Left lung (tissue), 10 donors: ENCODE measurements around the gene HNRNPM. TPM values are rescaled to one million over a fixed set of nuclear protein-coding genes. Genes with fewer than 3 reads are reported as not detected.

ENCODE experiments used
- ATAC-seq: fragments of 200-7000 bp; cut with Tn5 transposase; one replicate; pipeline ENCODE4 v1.9.1; 2020; ENCODE audit warnings: moderate library complexity
- DNase-seq, 4 donors: peaks; one replicate each; pipeline ENCODE4 v3.0.0-alpha.2; 2013 to 2020
- H3K27ac ChIP-seq, 2 donors: fragments of 200-600 bp; sonication (generic) in 1 of 2; one replicate each; pipeline versions ENCODE4 v1.5.0 to v1.8.0; 2020 to 2021
- H3K27me3 ChIP-seq, 2 donors: fragments of 200-600 bp; sonication (generic) in 1 of 2; one replicate each; pipeline versions ENCODE4 v1.5.0 to v1.8.0; 2020 to 2021
- H3K36me3 ChIP-seq, 2 donors: fragments of 200-600 bp; sonication (generic) in 1 of 2; one replicate each; pipeline versions ENCODE4 v1.5.0 to v1.8.0; 2020 to 2021
- H3K4me1 ChIP-seq, 2 donors: fragments of 200-600 bp; one replicate each; pipeline ENCODE4 v1.8.0; 2021
- H3K4me3 ChIP-seq, 2 donors: fragments of 200-600 bp; sonication (generic) in 1 of 2; one replicate each; pipeline versions ENCODE4 v1.5.0 to v1.8.0; 2020 to 2021; ENCODE audit warnings: mild to moderate bottlenecking in 1 of 2
- H3K9me3 ChIP-seq, 2 donors: fragments of 200-600 bp; sonication (generic) in 1 of 2; one replicate each; pipeline versions ENCODE4 v1.5.0 to v1.8.0; 2020 to 2021
- CTCF ChIP-seq, 2 donors: fragments of 200-600 bp; sonication (generic) in 1 of 2; IDR thresholded peaks; one replicate each; pipeline versions ENCODE4 v1.5.0 to v1.8.0; 2021; ENCODE audit warnings: antibody characterized with exemption in 2 of 2
- intact Hi-C, 2 donors: fragments of 100-400 bp; cut with DNase I; formaldehyde crosslinking; loops; one replicate each; pipeline versions ENCODE4 v1.11.2 to v1.14.2; 2022
- polyA plus RNA-seq, 6 donors: library from polyadenylated mRNA; unstranded; fragments of 120-200 nt; gene quantifications; one replicate each; pipeline ENCODE4 v1.2.1, GENCODE V29; 2013; ENCODE audit not compliant: insufficient read length in 6 of 6
- total RNA-seq, 2 donors: library from RNA; stranded (reverse); fragmentation: NEBNext Ultra II Directional; extraction: Animal tissue kit (Norgen Biotek cat#: 25700); gene quantifications; one replicate each; pipeline ENCODE4 v1.2.1, GENCODE V29; 2021
- donor health status: DM: no; HTN: yes; CAD: no.
- donor health status: DM: no; HTN: no; CAD: no.

Gene HNRNPM
- total and polyA plus RNA-seq, 8 donors, result 121 to 382 (median 335) TPM

- Histone ChIP-seq H3K27me3 (no peaks in the 10 kb centered on the region), H3K4me3 (no peak overlapping the region), H3K9me3 (no peaks in the 10 kb centered on the region), H3K4me1 (peaks cover 4 to 81% of the 10 kb centered on the region in 2 donors), H3K27ac (peak overlapping the region in 1 of 2 donors; percentile 53), H3K36me3 (peaks cover 2 to 91% of the 10 kb centered on the region in 2 donors)
- intact Hi-C loops, result no loop called here
- TF ChIP-seq CTCF (IDR thresholded peaks at IDR 0.05), result no peak
- DNase-seq (peak in 1 of 4 donors; percentile 44), ATAC-seq (no peak)
These were observed 36.8 kb downstream of the HNRNPM start for GRCh38 chr19:8481616-8482015.

- H3K9me3 ChIP-seq, result no peaks in the 10 kb centered on the region
- H3K4me1 ChIP-seq, result peaks cover 4 to 81% of the 10 kb centered on the region in 2 donors
- ATAC-seq (no peak), DNase-seq (peak in 1 of 4 donors; percentile 31)
- no peak for TF ChIP-seq CTCF (IDR thresholded peaks at IDR 0.05)
- intact Hi-C loops, result no loop called here
- no peaks in the 10 kb centered on the region for H3K27me3 ChIP-seq
- peaks cover 2 to 91% of the 10 kb centered on the region in 2 donors for H3K36me3 ChIP-seq
- H3K27ac ChIP-seq, result peak overlapping the region in 1 of 2 donors; percentile 23
- no peak overlapping the region for H3K4me3 ChIP-seq
These were observed 37.9 kb downstream of the HNRNPM start for GRCh38 chr19:8482696-8483095.

- intact Hi-C loops, result no loop called here
- Histone ChIP-seq H3K4me3 (no peak overlapping the region), H3K27me3 (no peaks in the 10 kb centered on the region), H3K27ac (peak overlapping the region in 1 of 2 donors; percentile 23), H3K4me1 (peaks cover 4 to 81% of the 10 kb centered on the region in 2 donors), H3K9me3 (no peaks in the 10 kb centered on the region), H3K36me3 (peaks cover 2 to 91% of the 10 kb centered on the region in 2 donors)
- TF ChIP-seq CTCF (IDR thresholded peaks at IDR 0.05), result no peak
- ATAC-seq (no peak), DNase-seq (no peak)
These were observed 38.4 kb downstream of the HNRNPM start for GRCh38 chr19:8483165-8483564.

- ATAC-seq (peak; percentile 25), DNase-seq (peak in 2 of 4 donors; percentile 81 to 85)
- Histone ChIP-seq H3K4me3 (no peak overlapping the region), H3K27me3 (no peaks in the 10 kb centered on the region), H3K4me1 (peaks cover 4 to 90% of the 10 kb centered on the region in 2 donors), H3K9me3 (no peaks in the 10 kb centered on the region), H3K36me3 (peaks cover 2 to 91% of the 10 kb centered on the region in 2 donors), H3K27ac (peak overlapping the region in 1 of 2 donors; percentile 95)
- intact Hi-C loops, result no loop called here
- TF ChIP-seq CTCF (IDR thresholded peaks at IDR 0.05), result no peak
These were observed 39.6 kb downstream of the HNRNPM start for GRCh38 chr19:8484331-8484894.

- Histone ChIP-seq H3K4me3 (no peak overlapping the region), H3K27me3 (no peaks in the 10 kb centered on the region), H3K4me1 (peaks cover 4 to 96% of the 10 kb centered on the region in 2 donors), H3K27ac (peak overlapping the region in 1 of 2 donors; percentile 95), H3K9me3 (no peaks in the 10 kb centered on the region), H3K36me3 (peaks cover 2 to 99% of the 10 kb centered on the region in 2 donors)
- no peak for TF ChIP-seq CTCF (IDR thresholded peaks at IDR 0.05)
- DNase-seq (peak in 1 of 4 donors; percentile 78), ATAC-seq (no peak)
- intact Hi-C loops, result no loop called here
These were observed 41.0 kb downstream of the HNRNPM start for GRCh38 chr19:8485561-8486371.
